Measurements from ENCODE around the gene MLF2. TPM values are rescaled to one million over a fixed set of nuclear protein-coding genes. Genes with fewer than 3 reads are reported as not detected.
A peak's percentile ranks its signal among the peaks of the same experiment; 100 is the strongest.
"Not testable (repeated sequence)": the region's sequence is repeated elsewhere in the genome, so short reads cannot be mapped to it uniquely, and the experiment has no call there.

Gene MLF2
- polyA plus RNA-seq, 5 donors, result 147 to 203 (median 179) TPM

DNA sequence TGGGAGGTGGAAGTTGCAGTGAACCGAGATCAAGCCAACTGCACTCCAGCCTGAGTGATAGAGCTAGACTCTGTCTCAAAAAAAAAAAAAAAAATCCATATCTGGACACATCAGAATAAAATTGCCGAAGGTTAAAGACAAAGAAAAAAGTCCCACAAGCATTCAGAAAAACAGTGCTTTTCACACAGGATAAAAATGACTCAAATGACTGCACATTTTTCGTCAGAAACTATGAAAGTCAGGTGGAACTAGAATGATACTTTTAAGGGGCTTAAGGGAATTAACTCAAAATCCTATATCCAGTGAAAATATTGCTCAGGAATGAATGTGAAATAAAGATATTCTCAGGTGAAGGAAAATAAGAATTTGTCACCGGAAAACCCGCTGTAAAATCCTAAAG is 16.2 kb downstream of the MLF2 start:
- DNase-seq, result no peak

DNA sequence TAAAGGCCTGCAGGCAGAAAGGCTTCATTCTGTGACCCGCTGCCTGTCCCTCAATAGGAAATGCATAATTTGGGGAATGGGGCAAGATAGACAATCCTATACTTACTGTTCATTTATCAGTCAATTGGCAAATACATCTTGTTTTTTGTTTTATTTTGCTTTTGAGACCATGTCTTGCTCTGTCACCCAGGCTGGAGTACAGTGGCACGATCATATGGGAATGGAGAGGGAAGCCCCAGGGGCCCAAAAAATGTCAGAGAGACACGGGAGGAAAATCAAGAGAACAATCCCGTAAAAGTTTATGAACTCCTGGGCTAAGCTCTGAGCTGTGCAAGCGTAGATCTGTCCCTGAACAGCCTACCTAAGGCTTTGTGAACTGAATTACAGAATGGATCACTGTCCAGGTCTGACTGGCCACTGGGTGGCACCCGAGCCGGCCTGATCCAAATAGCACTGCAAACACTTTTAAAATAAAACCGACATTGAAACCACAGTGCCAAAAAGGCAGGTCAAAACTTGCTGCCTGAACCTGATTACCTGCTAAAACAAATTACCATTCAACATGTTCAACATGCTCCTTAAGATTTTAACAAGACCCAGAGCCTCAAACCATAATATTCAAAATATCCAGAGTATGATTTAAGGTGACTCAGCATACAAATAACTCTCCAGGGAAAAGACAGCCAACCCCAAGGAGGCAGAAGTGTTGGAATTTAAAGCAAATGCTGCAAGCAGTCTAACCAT is 17.3 kb downstream of the MLF2 start:
- peak; percentile 26 to 51 for DNase-seq

DNA sequence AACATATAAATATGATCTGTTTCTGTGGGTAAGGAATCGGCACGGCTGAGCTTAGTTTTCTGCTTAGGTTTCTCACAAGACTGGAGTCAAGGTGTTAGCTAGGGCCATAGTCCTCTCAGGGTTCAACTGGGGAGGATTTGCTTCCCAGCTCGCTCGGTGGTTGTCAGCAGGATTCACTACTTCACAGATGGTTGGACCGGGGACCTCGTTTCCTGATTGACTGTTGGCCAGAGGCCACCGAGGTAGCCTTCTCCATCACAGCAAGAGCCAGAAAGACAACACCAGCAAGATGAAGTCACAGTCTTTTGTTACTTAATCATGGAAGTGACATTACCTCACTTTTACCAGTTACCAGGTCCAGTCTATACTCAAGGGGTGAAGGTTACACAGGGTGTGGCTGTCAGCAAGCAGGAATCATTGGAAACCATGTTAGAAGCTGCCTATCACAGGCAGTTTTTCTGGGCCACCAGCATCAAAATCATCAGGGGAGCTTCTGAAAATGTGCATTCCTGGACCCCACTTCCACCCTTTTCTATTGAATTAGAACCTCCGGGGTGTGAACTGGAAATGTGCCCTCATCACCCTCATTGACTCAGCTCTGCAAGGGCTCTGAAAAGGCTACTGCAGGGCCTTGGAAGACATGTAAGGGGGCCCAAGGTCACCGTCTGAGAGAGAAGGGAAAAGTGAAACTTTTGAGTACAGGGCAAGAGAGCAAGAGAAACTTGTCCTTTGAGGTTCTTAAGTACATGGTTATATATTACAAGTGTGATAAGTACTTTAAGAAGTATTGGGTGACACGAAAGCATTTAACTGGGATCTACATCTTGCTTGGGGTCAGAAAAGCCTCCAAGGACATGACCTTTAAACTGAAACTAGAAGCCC is 18.2 kb downstream of the MLF2 start:
- DNase-seq, result no peak

DNA sequence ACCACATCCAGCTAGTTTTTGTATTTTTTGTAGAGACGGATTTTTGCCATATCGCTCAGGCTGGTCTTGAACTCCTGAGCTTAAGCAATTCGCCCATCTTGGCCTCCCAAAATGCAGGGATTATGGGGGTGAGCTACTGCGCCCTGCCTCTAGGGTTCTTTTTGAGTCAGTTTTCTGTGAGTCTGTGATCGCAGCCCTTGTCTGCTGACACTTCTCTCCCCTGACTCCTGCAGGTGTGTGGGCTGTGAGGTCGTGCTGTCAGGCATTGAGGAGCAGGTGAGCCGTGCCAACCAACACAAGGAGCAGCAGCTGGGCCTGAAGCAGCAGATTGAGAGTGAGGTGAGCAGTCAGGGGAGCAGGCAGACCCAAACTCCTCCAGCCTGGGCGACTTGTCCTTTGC is 22.8 kb downstream of the MLF2 start:
- no peak for DNase-seq

DNA sequence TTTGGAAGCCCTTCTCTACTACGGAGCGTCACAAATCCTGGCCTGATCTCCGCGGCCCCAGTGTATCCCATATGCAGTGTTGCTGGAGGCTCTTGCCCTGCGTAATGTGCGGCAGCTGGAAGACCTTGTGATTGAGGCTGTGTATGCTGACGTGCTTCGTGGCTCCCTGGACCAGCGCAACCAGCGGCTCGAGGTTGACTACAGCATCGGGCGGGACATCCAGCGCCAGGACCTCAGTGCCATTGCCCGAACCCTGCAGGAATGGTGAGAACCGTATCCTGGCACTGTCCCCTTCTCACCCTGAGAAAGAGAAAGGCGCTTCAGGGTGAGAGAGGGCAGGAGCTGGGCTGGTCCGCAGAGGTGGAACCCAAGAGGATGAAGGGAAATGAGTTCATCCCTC is 23.8 kb downstream of the MLF2 start:
- DNase-seq, result no peak

DNA sequence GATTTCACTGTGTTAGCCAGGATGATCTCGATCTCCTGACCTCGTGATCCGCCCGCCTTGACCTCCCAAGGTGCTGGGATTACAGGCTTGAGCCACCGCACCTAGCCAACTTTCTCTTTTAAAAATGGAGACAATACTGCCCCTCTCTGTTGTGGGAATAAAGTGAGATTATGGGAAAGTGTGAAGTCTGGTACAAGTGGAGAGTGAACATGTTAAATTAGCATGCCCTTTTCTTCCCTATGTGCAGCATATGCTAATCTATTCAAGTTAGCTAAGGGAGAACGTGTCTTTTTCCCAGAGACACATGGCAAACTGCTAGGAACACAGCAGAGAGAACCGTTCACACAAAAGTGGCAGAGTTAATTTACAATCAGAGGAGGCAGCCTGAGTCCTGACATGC is 27.6 kb downstream of the MLF2 start:
- DNase-seq, result no peak

DNA sequence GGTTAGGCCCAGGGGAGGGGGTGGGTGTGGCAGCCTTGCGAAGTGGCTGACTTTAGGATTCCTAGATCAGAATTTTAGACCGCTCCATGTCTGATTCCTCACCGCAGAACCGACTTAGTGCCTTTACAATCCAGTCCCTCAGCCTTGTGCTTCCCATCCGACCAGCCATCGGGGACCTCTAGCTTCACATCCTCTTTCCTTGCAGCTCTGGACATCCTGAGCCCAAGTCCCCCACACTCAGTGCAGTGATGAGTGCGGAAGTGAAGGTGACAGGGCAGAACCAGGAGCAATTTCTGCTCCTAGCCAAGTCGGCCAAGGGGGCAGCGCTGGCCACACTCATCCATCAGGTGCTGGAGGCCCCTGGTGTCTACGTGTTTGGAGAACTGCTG is 28.5 kb downstream of the MLF2 start:
- DNase-seq, result no peak

DNA sequence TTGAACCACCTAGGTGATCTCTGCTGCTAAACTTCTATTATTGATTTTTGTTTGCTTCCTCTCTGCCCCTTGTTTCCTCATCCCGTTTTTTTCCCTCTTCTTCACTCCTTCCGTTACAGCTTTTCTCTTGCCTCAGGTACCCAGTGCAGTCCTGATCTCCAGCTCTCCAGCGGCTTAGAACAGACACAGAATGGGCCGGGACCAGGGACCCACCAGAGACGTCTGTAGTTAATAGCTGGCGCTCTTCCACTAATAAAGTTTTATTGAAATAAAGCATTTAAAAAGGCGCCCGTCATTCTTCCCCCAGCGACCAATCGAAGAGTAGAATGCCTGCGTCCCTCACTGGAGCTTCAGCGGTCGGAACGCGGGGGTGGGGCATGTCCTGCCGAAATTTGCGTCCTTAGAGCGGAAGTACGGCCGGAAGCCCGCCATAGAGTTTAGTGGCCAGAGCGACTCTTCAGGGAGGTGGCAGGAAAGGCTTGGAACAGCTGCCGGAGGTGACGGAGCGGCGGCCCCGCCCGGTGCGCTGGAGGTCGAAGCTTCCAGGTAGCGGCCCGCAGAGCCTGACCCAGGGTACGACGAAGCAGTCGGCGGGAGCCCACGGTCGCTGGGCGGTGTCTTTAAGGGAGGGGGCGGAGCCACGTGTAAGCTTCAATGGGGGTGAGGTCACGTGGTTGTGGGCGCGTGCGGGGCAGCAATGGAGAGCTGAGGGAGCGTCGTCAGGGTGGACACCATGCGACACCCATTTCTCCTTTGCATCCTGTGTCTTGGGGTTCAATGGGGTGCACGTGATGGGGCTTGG is 29.1 kb downstream of the MLF2 start, which contains the start of gene COPS7A:
COPS7A (plus strand) TSS at position 440 of the 802 bp plus-strand sequence. CDS start 611 bp downstream, outside the sequence.
- DNase-seq, result peak; percentile 94 to 95

DNA sequence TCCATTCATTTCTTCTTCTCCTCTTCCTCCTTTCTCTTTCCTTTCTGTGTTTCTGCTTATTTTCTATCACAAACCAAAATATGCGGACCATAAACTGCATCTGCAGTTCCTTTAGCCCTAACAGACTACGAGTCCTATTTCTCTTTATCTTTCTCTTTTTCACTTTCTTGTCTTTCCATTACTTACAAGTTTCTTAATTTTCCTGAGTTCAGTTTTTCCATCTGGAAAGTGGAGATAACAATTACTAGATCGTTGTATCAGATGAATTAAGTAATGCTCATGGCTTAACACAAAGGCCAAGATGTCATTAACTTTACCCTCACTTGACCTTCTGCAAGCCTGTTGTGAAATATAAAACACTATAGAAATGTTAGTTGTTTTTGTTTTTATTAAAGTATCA is 30.1 kb downstream of the MLF2 start:
- no peak for DNase-seq

DNA sequence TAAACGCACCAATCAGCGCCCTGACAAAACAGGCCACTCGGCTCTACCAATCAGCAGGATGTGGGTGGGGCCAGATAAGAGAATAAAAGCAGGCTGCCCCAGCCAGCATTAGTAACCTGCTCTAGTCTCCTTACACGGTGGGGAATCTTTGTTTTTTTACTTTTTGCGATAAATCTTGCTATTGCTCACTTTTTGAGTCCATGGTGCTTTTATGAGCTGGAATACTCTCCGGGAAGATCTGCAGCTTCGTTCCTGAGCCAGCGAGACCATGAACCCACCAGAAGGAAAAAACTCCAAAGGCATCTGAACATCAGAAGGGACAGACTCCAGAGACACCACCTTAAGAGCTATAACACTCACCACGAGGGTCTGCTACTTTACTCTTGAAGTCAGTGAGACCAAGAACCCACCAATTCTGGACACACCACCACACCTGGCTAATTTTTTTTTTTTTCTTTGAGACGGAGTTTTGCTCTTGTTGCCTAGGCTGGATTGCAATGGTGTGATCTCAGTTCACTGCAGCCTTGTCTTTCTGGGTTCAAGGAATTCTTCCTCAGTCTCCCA is 36.0 kb downstream of the MLF2 start:
- DNase-seq, result no peak

DNA sequence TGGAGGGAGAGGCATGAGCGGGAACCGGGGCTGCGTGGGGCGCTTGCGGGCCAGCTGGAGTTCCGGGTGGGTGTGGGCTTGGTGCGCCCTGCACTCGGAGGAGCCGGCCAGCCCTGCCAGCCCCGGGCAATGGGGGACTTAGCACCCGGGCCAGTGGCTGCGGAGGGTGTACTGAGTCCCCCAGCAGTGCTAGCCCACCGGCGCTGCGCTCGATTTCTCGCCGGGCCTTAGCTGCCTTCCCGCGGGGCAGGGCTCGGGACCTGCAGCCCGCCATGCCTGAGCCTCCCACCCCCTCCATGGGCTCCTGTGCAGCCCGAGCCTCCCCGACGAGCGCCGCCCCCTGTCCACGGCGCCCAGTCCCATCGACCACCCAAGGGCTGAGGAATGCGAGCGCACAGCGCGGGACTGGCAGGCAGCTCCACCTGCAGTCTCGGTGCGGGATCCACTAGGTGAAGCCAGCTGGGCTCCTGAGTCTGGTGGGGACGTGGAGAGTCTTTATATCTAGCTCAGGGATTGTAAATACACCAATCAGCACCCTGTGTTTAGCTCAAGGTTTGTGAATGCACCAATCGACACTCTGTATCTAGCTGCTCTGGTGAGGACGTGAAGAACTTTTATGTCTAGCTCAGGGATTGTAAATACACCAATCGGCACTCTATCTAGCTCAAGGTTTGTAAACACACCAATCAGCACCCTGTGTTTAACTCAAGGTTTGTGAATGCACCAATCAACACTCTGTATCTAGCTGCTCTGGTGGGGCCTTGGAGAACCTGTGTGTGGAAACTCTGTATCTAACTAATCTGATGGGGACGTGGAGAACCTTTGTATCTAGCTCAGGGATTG is 36.7 kb downstream of the MLF2 start:
- not testable (repeated sequence) for DNase-seq

DNA sequence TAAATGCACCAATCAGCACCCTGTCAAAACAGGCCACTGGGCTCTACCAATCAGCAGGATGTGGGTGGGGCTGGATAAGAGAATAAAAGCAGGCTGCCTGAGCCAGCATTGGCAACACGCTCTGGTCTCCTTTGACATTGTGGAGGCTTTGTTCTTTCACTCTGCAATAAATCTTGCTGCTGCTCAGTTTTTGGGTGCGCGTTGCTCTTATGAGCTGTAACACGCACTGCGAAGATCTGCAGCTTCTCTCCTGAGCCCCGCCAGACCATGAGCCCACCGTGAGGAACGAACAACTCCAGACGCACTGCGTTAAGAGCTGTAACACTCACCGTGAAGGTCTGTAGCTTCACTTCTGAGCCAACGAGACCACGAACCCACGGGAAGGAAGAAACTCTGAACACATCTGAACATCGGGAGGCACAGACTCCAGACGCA is 44.0 kb downstream of the MLF2 start:
- no peak for DNase-seq

DNA sequence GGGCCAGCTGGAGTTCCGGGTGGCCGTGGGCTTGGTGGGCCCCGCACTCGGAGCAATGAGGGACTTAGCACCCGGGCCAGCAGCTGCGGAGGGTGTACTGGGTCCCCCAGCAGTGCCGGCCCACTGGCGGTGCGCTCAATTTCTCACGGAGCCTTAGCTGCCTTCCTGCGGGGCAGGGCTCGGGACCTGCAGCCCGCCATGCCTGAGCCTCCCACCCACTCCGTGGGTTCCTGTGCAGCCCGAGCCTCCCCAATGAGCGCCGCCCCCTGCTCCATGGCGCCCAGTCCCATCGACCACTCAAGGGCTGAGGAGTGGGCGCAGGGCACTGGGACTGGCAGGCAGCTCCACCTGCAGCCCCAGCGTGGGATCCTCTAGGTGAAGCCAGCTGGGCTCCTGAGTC is 44.6 kb downstream of the MLF2 start:
- not testable (repeated sequence) for DNase-seq

DNA sequence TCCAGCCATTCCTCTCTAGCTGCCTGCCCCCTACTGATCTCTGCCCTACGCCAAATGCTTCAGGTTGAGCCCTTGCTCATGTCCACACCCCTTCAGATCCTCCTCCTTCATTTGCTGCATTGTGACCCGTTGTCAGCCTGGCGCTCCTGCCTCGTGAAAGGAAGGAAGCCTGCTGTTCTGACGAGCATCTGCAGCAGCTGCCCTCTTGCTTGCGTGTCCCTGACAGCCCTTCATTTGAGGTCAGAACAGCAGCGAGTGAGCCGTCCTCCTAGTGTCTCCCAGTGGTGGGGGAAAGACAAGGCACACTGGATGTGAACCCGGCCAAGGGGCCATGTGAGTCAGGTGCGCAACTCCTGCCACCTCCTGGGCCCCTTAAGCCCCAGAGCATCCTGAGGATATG is 49.3 kb downstream of the MLF2 start:
- DNase-seq, result no peak

DNA sequence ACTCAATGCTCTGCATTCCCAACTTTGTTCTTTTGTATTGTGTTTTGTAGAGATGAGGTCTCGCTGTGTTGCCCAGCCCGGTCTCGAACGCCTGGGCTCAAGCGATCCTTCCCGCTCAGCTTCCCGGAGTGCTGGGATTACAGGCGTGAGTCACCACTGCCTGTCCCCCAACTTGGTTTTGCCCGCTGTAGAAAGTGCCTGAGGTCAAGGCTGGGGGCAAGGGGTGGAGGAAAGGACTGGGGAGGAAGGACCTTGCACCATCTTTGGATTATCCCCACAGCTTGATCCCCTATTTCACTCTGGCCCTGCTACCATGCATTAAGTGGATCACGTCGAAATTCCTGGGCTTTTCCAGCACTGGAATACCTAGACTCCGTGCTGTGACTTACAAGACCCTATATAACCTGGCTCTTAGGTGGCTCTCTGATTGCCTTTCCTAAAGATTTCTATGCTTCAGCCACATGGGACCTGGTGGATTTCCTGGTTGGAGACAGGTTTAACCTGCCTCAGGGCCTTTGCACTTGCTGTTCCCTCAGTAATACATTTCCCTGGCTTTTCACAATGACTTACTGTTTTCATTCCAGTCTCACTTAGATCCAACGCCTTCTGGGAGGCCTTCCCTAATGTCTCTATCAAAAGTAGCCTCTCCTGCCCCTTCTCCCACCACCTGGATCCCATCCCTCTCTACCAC is 51.7 kb downstream of the MLF2 start:
- no peak for DNase-seq

DNA sequence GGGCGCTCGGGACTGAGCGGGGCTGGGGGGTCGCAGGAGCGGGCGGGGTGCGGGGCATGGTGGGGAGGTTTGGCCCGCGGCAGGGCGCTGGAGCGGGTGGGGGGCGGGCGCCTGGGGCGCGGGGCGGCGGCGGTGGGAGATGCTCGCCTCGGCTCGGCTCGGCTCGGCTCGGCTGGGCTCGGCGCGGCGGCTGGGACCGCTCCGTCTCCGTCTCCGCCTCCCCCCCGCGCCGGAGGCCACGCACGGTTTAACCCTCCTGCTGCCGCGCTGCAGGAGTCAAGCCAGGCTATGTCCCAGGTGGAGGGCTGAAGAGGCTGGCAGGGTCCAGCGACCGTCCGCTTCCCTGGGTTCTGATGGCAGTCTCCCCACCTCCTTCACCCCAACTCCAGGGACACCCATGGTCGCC is 52.3 kb downstream of the MLF2 start, which contains the start of gene PIANP:
PIANP (minus strand) TSS at position 170 of the 406 bp plus-strand sequence. CDS start 2,754 bp downstream, outside the sequence.
- DNase-seq, result peak; percentile 37 to 49

DNA sequence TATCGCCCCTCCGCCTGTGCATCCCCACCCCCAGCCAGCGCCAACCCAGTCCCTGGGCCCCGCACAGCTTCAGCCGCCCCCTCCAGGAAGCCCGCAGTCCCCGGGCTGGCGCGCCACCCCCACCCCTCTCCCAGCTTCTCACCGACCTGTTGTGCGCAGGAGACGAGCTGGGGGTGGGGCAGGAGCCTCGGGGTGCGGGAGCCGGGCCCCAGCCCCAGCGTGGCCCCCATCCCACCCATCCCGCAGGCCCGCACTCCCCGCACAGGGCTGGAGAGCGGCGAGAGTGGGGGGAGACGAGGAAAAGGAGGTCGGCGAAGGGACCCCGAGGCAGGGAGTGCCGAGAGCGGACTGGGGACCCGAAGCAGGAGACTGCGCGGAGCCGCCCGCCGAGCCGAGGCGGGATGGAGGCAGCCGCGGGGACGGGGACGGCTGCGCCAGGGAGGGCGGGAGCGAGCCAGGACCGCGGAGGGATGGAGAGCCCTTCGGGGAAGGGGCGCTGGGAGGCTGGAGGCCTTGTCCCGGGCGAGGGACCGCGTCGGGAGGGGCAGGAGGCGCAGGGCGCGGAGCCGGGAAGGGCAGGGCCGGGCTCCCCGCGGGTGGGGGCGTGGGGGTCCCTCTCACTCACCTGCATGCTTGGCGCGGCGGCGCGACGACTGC is 52.8 kb downstream of the MLF2 start:
- DNase-seq, result peak in 1 of 2 donors; percentile 14

DNA sequence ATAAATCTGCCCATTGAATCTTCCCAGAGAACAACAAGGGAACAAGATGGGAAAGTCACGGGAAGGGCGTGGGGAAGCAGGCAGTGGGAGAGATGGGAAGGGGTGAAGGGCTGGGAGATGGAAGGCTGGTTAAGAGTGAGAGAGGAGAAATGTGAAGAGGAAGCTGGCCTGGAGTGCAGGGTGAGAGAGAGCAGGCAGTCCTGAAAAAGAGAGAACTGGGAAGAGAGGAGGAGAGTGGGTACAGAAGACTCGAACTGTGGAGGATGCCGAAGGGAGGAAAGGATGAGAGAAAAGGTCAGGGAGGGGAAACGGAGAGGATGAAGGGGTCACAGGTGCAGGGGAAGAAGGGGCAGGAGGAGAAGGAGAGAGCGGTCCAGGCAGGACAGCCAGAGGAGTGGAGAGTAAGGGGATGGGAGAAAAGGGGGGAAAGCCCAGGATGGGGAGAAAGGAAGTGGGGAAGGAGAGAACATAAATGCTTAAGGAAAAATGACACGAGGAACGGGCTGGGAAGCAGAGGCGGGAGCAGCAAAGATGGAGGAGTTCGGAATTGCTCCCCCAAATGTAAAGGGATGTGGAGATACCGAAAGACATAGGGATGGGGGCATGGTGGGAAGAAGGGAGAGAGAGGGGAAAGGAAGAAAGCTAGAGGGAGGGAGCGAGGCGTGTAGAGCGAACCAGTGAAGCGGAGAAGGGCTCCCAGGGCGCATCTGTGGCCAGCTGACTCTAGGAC is 53.5 kb downstream of the MLF2 start:
- no peak for DNase-seq

Data from right lung (tissue), 5 donors.